Fibroblast of lung (primary cell): ENCODE measurements around the gene ZNF408. TPM values are rescaled to one million over a fixed set of nuclear protein-coding genes. Genes with fewer than 3 reads are reported as not detected.

Source experiments
- DNase-seq, 2 donors: peaks; one replicate each; pipeline versions ENCODE4 v3.0.0 to v3.0.0-alpha.2; 2010; ENCODE audit warnings: low read depth in 2 of 2
- H2AFZ ChIP-seq: 2 replicates; pipeline ENCODE4 v1.5.1; 2012; ENCODE audit warnings: low read length, control low read depth, inconsistent platforms
- H3K27ac ChIP-seq: 2 replicates; pipeline ENCODE4 v1.5.1; 2011; ENCODE audit warnings: low read length, control low read depth; ENCODE audit not compliant: insufficient read depth
- H3K27me3 ChIP-seq: 2 replicates; pipeline ENCODE4 v1.5.1; 2011; ENCODE audit warnings: mild to moderate bottlenecking, low read length; ENCODE audit not compliant: control insufficient read depth, insufficient read depth
- H3K36me3 ChIP-seq: 2 replicates; pipeline ENCODE4 v1.5.1; 2011; ENCODE audit warnings: low read length; ENCODE audit not compliant: control insufficient read depth, insufficient read depth
- H3K4me1 ChIP-seq: 2 replicates; pipeline ENCODE4 v1.5.1; 2011; ENCODE audit warnings: low read length; ENCODE audit not compliant: control insufficient read depth, insufficient read depth; ENCODE audit errors: extremely low read depth
- H3K4me2 ChIP-seq: 2 replicates; pipeline ENCODE4 v1.5.1; 2011; ENCODE audit warnings: low read length, control low read depth; ENCODE audit not compliant: insufficient read depth; ENCODE audit errors: extremely low read depth
- H3K4me3 ChIP-seq, 4 experiments: fragments of 200-600 bp in 1 of 4; sonication (generic) in 1 of 4; replicated peaks in 1 of 4; 2 replicates each; pipeline ENCODE4 v1.5.1; 2011 to 2016; ENCODE audit warnings: low read length in 4 of 4, low read depth in 3 of 4, mild to moderate bottlenecking in 3 of 4, control low read depth in 2 of 4, inconsistent platforms in 1 of 4, mixed read lengths in 1 of 4; ENCODE audit not compliant: insufficient read depth in 1 of 4; ENCODE audit errors: control extremely low read depth in 1 of 4
- H3K79me2 ChIP-seq: 2 replicates; pipeline ENCODE4 v1.5.1; 2012; ENCODE audit warnings: mild to moderate bottlenecking, low read length, inconsistent platforms; ENCODE audit not compliant: control insufficient read depth, insufficient read depth
- H3K9ac ChIP-seq: 2 replicates; pipeline ENCODE4 v1.5.1; 2011; ENCODE audit warnings: mild to moderate bottlenecking, low read length, control low read depth; ENCODE audit not compliant: insufficient read depth
- H3K9me3 ChIP-seq: 2 replicates; pipeline ENCODE4 v1.5.1; 2012; ENCODE audit warnings: low read depth, low read length; ENCODE audit not compliant: control insufficient read depth, insufficient read depth
- H4K20me1 ChIP-seq: 2 replicates; pipeline ENCODE4 v1.5.1; 2011; ENCODE audit warnings: low read length; ENCODE audit not compliant: control insufficient read depth, insufficient read depth; ENCODE audit errors: extremely low read depth
- CTCF ChIP-seq, 2 donors: IDR thresholded peaks in 1 of 2; conservative IDR thresholded peaks in 1 of 2; 1 replicate in 1 of 2; 2 replicates in 1 of 2; pipeline ENCODE4 v1.5.1; 2011 to 2012; ENCODE audit warnings: low read length in 2 of 2, control low read depth in 1 of 2, inconsistent platforms in 1 of 2, low read depth in 1 of 2, mild to moderate bottlenecking in 1 of 2
- EZH2 ChIP-seq: IDR thresholded peaks from 2 replicates; pipeline ENCODE4 v1.5.1; 2012; ENCODE audit warnings: low read length, control low read depth, mild to moderate bottlenecking; ENCODE audit errors: missing control alignments
- polyA plus RNA-seq, 2 donors: library from polyadenylated mRNA; depleted of rRNA in 1 of 2; stranded (reverse) in 1 of 2; unstranded in 1 of 2; fragments of >200 nt; gene quantifications; 2 replicates each; pipeline ENCODE4 v1.2.1, GENCODE V29; 2011 to 2012; ENCODE audit warnings: missing spikeins in 1 of 2
- total RNA-seq: library from RNA; depleted of rRNA; stranded (reverse); fragments of >200 nt; gene quantifications from 2 replicates; pipeline ENCODE4 v1.2.1, GENCODE V29; 2014

ZNF408 gene
- total and polyA plus RNA-seq, 2 donors (not counting 1 experiment from before 2014, with no cell fraction given) = 4.2 to 7.9 TPM

GRCh38 chr11:46745328-46745727, 44.5 kb downstream of the ZNF408 start:
- H3K79me2 ChIP-seq = no peaks in the 10 kb centered on the region
- no peak overlapping the region for H3K4me3 ChIP-seq
- H3K27me3 ChIP-seq = no peaks in the 10 kb centered on the region
- no peak overlapping the region for H3K27ac ChIP-seq
- no peaks in the 10 kb centered on the region for H4K20me1 ChIP-seq
- no peaks in the 10 kb centered on the region for H3K9me3 ChIP-seq
- no peaks in the 10 kb centered on the region for H3K4me1 ChIP-seq
- no peak overlapping the region for H3K4me2 ChIP-seq
- TF ChIP-seq CTCF (conservative IDR thresholded peaks at IDR 0.05 in 1 of 2, IDR thresholded peaks at IDR 0.05 in 1 of 2; ENCODE audit: low read depth in 1 of 2, low read length in 2 of 2) (no peak), EZH2 (no peak)
- no peak overlapping the region for H3K9ac ChIP-seq
- peaks cover 11% of the 10 kb centered on the region for H3K36me3 ChIP-seq
- H2AFZ ChIP-seq = no peak overlapping the region
- DNase-seq = no peak

- Histone ChIP-seq H2AFZ (no peak overlapping the region), H4K20me1 (no peaks in the 10 kb centered on the region), H3K9me3 (no peaks in the 10 kb centered on the region), H3K36me3 (peaks cover 18% of the 10 kb centered on the region), H3K4me2 (no peak overlapping the region), H3K4me1 (no peaks in the 10 kb centered on the region), H3K27ac (no peak overlapping the region), H3K79me2 (no peaks in the 10 kb centered on the region), H3K4me3 (no peak overlapping the region), H3K9ac (no peak overlapping the region), H3K27me3 (no peaks in the 10 kb centered on the region)
- DNase-seq = no peak
- no peak for TF ChIP-seq EZH2
- no peak for TF ChIP-seq CTCF (conservative IDR thresholded peaks at IDR 0.05 in 1 of 2, IDR thresholded peaks at IDR 0.05 in 1 of 2; ENCODE audit: low read depth in 1 of 2, low read length in 2 of 2)
These were observed 45.2 kb downstream of the ZNF408 start for GRCh38 chr11:46745995-46746394.

- Histone ChIP-seq H3K4me3 (no peak overlapping the region), H3K27ac (no peak overlapping the region), H3K9me3 (no peaks in the 10 kb centered on the region), H3K9ac (no peak overlapping the region), H3K36me3 (peaks cover 22% of the 10 kb centered on the region), H3K79me2 (no peaks in the 10 kb centered on the region), H3K27me3 (no peaks in the 10 kb centered on the region), H3K4me2 (no peak overlapping the region), H2AFZ (no peak overlapping the region), H3K4me1 (no peaks in the 10 kb centered on the region), H4K20me1 (no peaks in the 10 kb centered on the region)
- TF ChIP-seq CTCF (conservative IDR thresholded peaks at IDR 0.05 in 1 of 2, IDR thresholded peaks at IDR 0.05 in 1 of 2; ENCODE audit: low read depth in 1 of 2, low read length in 2 of 2) (no peak), EZH2 (no peak)
- DNase-seq = no peak
These were observed 46.3 kb downstream of the ZNF408 start for GRCh38 chr11:46747150-46747549.

Other genes with a start within 250 kb of the ZNF408 start
- 16.4 and 23.3 TPM in 2 replicates for gene AMBRA1, start 107.0 kb upstream of the ZNF408 start, total RNA-seq
- 8.3 and 13.9 TPM in 2 replicates for gene AMBRA1, start 107.0 kb upstream of the ZNF408 start, polyA plus RNA-seq
- 6.4 and 7.6 TPM in 2 replicates for gene HARBI1, start 83.8 kb upstream of the ZNF408 start, total RNA-seq
- 4.9 TPM in 2 replicates for gene HARBI1, start 83.8 kb upstream of the ZNF408 start, polyA plus RNA-seq
- gene ATG13, start 83.5 kb upstream of the ZNF408 start, total RNA-seq = 50.3 and 67.4 TPM in 2 replicates
- gene ATG13, start 83.5 kb upstream of the ZNF408 start, polyA plus RNA-seq = 42.0 and 44.9 TPM in 2 replicates
- gene ARHGAP1, start 412 bp upstream of the ZNF408 start, total RNA-seq = 28.8 and 38.0 TPM in 2 replicates
- 34.4 and 41.0 TPM in 2 replicates for gene ARHGAP1, start 412 bp upstream of the ZNF408 start, polyA plus RNA-seq
- not detected in 2 replicates for gene F2, start 18.2 kb downstream of the ZNF408 start, total RNA-seq
- not detected in 2 replicates for gene F2, start 18.2 kb downstream of the ZNF408 start, polyA plus RNA-seq
- 61.4 and 111 TPM in 2 replicates for gene CKAP5, start 145.2 kb downstream of the ZNF408 start, total RNA-seq
- gene CKAP5, start 145.2 kb downstream of the ZNF408 start, polyA plus RNA-seq = 64.7 and 91.9 TPM in 2 replicates
- gene LRP4, start 217.5 kb downstream of the ZNF408 start, total RNA-seq = 1.3 TPM in 2 replicates
- gene LRP4, start 217.5 kb downstream of the ZNF408 start, polyA plus RNA-seq = 2.9 and 3.3 TPM in 2 replicates
- 13.9 and 15.5 TPM in 2 replicates for gene CSTPP1, start 235.7 kb downstream of the ZNF408 start, total RNA-seq
- 34.1 TPM in 2 replicates for gene CSTPP1, start 235.7 kb downstream of the ZNF408 start, polyA plus RNA-seq